Stromal cell of bone marrow (primary cell): ENCODE results near the gene ANKRD22.
"Not testable (repeated sequence)": the region's sequence is repeated elsewhere in the genome, so short reads cannot be mapped to it uniquely, and the experiment has no call there.

Experiments
- DNase-seq: peaks from one replicate; pipeline ENCODE4 v3.0.0-alpha.2; 2012; ENCODE audit warnings: low read depth

ANKRD22 gene

GRCh38 chr10:88877298-88877697, 25.7 kb upstream of the ANKRD22 start:
- DNase-seq = no peak

- DNase-seq = no peak
Measured at GRCh38 chr10:88875081-88875480, 23.4 kb upstream of the ANKRD22 start.

- DNase-seq = no peak
Measured at GRCh38 chr10:88874281-88874680, 22.6 kb upstream of the ANKRD22 start.

DNA sequence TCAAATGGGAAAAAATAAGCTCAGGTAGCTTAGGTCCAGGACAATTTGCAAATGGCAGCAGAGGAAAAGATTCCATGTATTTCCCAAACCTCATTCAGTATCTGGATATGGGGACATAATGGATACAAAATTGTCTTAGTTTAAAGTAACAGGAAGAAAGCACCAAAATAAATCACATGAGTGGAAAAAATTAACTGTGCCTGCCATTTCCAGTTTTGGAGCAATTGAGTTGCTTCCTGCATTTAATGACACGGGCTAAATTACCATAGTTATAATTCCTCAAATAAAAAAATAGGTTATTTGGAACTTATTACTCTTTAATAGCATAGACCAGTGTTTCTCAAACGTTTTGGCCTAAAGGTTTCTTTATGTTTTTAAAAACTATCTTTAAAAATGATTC, 22.1 kb upstream of the ANKRD22 start:
- no peak for DNase-seq

DNA sequence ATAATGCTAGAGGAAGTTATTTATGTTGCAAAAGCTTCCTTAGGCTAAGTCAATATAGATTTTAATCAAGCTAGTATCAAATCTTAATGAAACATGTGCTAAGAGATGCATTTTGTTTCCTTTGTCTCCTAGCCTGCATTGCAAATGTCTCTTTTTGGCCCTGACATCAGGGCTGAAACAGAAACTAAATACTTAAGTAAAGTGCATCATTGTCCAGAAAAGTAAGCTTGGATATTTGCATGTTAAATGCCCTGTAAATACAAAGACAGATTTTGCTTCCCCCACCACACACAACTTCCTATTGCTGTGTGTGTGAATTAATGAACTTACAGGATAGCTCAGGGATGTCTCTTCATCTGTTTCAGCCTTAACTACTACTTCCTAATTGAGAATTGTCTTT, 18.4 kb upstream of the ANKRD22 start:
- DNase-seq = no peak

- DNase-seq = no peak
Measured at GRCh38 chr10:88866454-88866853, 14.8 kb upstream of the ANKRD22 start.

GRCh38 chr10:88865281-88865876, 13.7 kb upstream of the ANKRD22 start:
- no peak for DNase-seq

GRCh38 chr10:88861036-88861435, 9.4 kb upstream of the ANKRD22 start:
- DNase-seq = no peak

GRCh38 chr10:88858491-88858890, 6.8 kb upstream of the ANKRD22 start:
- no peak for DNase-seq

DNA sequence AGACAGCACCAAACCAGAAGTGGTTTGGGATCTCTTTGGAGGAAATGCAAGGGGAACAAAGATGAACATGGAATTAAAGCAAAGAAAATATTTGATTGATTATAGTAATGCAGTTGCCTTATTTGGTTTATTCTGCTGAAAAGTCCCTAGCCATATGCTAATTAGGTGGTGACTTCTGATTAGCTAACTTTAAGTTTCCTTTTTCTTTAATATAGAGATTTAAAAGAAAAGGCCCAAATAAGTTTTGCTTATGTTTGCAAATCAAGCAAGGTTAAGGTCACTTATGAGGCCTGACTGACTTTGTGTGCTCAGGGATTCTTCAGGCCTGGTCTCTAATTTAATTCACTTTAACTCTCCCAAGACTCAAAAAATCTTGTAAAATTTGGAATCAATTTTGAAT, 6.2 kb upstream of the ANKRD22 start:
- DNase-seq = no peak

- DNase-seq = no peak
Measured at GRCh38 chr10:88854684-88855083, 3.0 kb upstream of the ANKRD22 start.

DNA sequence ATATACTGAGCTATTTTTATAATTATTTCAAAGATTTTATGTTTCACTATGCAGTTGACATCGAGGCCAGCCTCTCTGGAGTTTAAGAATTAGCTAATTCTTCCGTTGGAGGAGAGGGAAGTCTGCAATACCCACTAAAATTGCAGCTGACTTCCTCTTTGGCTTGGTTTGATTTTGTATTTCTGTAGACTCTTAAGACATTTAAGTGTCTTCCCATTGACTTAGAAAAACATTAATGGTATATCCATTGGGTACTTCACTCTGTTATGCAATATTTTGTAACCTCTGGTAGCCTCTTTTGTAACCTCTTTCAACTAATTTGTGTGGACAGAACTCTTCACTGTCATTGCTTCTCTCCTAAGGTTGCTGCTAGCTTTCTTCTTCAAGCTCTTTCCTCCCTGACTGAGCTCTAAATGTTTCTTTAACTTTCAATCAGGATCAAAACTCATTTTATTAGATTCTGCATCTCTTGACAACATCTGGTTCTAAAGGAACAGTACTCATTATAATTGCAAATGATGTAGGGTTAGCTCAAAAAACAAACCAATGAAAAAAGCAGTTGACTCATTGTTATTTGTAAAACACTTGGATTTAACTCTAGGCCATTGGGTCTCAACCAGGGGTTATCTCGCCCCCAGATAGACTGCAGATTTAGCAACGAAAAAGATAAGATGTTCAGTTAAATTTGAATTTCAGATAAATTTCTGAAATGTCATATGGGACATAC, 1.7 kb upstream of the ANKRD22 start:
- DNase-seq = no peak

GRCh38 chr10:88852327-88852726, 683 bp upstream of the ANKRD22 start:
- no peak for DNase-seq

DNA sequence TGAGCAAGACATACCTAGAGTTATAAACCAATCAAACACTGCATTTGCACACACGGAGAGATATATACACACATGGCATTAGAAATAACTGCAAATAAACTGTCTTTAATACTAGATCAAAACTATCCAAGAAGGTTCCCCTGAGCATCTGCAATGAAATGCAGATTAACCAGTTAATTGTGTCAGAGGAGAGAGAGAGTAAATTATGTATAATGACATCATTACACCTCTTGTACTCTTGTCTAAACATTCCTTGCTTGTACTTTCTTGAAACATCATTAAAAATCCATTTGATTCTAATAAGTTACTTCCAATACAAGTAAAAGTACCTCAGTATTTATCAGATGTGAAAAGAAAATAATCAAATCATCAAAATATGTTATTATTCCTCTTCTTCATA, 932 bp downstream of the ANKRD22 start:
- no peak for DNase-seq

DNA sequence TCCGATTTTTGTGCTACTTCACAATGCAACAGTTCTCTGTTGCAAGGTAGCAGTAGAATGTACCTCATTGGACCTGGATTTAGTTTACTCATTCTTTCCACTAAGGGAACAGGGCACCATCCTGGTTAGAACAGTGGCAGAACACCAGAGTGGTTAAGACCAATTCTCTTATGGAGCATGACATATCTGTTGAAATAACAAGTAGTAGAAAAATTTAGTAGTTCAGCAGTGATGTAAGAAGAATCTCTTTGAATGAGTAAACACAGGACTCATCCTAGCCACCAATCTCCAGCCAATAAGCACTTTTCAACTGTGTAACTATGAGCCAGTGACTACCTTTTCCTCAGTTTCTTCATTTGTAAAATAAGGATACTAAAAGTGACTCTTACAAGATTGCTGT, 2.4 kb downstream of the ANKRD22 start:
- peak; percentile 45 for DNase-seq

DNA sequence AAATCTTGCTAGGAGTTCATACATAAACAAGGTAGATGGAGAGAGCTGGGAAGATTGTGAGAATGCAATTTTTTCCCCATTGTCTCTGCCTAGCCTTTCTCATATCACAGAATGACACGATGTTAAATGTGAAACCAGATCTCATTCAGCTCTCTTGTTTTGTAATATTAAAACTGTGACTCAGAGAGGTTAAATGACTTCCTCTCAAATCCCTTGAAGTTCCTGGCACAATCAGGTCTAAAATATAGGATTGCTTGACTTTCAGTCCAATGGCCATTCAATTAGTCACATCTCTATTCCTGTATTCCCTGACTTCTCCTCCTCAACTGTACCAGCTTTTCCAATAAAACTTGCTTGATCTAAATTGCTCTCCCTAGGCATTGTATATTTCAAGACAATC, 3.1 kb downstream of the ANKRD22 start:
- peak; percentile 74 for DNase-seq

DNA sequence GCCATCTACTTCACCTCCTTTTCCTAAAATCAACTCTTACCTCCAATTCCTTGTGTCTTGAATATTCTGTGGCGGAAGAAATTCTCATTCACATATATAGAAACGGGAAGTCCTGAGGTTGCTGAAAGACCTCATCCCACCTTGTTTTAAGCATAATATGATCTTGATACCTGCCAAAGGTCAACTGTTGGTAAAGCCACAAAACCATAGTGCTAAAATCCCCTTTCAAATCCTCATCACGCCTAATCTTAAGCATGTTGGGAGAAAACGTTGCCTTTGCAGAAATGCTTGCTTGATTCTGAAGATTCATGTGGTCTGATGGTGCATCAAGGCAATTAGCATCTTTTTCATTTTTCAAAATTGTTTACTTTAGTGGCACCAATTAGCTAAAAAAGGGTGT, 8.5 kb downstream of the ANKRD22 start:
- no peak for DNase-seq

GRCh38 chr10:88841316-88842111, 10.1 kb downstream of the ANKRD22 start:
- DNase-seq = no peak

DNA sequence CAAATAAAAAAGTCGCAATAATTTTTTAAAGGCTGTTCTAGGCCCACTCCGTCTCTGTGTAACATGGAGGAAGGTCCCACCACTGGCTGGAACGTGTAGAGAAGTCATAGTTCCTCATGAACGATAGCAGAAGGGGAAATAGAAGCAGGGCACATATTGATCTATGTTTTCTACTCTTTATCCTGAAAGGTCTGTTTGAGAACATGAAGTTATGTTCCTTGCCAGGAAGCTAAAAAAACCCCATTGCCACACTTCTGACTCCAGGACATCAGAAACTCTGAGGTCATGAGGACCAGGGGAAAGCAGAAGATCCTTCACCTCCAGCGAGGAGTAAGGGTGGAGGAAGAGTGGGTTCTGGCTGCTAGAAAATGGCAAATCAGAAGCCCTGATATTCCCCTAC, 10.8 kb downstream of the ANKRD22 start:
- no peak for DNase-seq

DNA sequence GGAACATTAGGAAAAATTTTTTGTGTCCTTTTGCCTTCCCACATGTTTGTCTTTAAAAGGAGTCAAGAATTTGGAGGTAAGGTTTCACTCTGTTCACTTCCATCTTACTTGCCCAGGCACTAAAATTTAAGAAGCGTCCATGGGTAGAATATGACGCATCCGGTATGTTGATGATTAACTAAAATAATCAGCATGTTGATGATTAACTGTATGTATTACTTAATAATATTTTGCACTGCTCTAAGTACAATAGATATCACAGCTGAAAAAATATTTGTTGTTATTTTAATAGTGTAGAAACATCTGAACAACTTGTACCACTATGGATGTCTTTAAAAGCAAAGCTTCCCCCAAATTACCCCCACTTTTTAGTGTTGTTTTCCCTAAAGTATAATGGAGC, 11.5 kb downstream of the ANKRD22 start:
- no peak for DNase-seq

DNA sequence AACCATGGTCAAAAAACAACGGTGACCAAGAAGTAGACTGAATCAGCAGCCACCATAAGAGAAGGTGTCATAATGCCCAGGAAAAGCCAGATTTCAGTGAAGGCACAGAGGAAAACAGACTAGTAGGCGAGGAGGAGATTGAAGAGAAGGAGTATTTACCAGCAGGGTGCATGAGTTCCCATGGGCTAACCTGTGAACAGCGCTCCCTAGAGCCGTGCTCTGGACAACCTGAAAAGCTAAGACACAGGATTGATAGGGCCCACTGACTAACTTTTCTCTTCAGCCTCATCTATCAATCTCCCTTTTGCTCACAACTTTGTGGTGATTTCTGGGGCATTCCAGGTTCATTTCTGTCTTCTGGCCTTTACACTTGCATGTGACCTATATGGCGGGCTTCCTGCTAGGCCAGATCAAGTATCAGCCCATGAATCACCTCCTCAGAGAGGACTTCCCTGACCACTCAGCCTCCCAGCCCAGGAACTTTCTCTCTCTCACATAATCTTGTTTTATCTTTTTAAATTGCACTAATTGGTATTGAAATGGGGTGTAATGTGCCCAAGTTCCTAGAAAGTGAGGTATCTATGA, 12.8 kb downstream of the ANKRD22 start:
- DNase-seq = no peak

- DNase-seq = not testable (repeated sequence)
Measured at GRCh38 chr10:88837632-88838031, 14.0 kb downstream of the ANKRD22 start.

DNA sequence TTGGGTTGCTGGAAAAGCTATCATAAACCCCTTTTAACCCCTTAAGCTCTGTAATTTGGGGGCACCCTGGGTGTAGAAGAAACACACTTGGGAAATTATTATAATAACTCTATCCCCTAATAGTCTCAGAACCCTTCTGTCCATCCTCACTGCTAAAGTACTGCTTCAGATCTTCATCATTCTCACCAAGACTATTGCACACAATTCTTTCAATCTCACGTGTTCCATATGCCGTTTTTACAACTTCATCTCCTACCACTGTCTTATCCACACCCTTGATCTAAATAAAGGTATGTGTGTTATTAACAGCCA, 15.8 kb downstream of the ANKRD22 start:
- no peak for DNase-seq
